Fibroblast of lung (primary cell): ENCODE measurements around the gene AKT1.

Experiments used
- CTCF ChIP-seq, 2 donors: IDR thresholded peaks in 1 of 2; conservative IDR thresholded peaks in 1 of 2; 1 replicate in 1 of 2; 2 replicates in 1 of 2; pipeline ENCODE4 v1.5.1; 2011 to 2012; ENCODE audit warnings: low read length in 2 of 2, control low read depth in 1 of 2, inconsistent platforms in 1 of 2, low read depth in 1 of 2, mild to moderate bottlenecking in 1 of 2
- EZH2 ChIP-seq: IDR thresholded peaks from 2 replicates; pipeline ENCODE4 v1.5.1; 2012; ENCODE audit warnings: low read length, control low read depth, mild to moderate bottlenecking; ENCODE audit errors: missing control alignments

GRCh38 chr14:104780513-104781030, 15.0 kb downstream of the AKT1 start:
- no peak for TF ChIP-seq CTCF (conservative IDR thresholded peaks at IDR 0.05 in 1 of 2, IDR thresholded peaks at IDR 0.05 in 1 of 2; ENCODE audit: low read depth in 1 of 2, low read length in 2 of 2)
- no peak for TF ChIP-seq EZH2
